K562 (cell line): Measurements from ENCODE around the gene TSPOAP1. TPM values are rescaled to one million over a fixed set of nuclear protein-coding genes. Genes with fewer than 3 reads are reported as not detected.

Experiments
- BRF2 ChIP-seq: IDR thresholded peaks from 3 replicates; pipeline ENCODE4 v1.6.1; 2011; ENCODE audit warnings: borderline replicate concordance, mild to moderate bottlenecking; ENCODE audit not compliant: insufficient read length, insufficient read depth
- CHD1 ChIP-seq: fragments of 200-600 bp; sonication (generic); IDR thresholded peaks from one replicate; pipeline ENCODE4 v1.6.1; 2012; ENCODE audit warnings: mild to moderate bottlenecking, moderate library complexity, low read length, inconsistent platforms
- FOXA3 ChIP-seq, 2 experiments: fragments of 450-650 bp in 1 of 2; sonication (generic) in 1 of 2; formaldehyde crosslinking; IDR thresholded peaks in 1 of 2; conservative IDR thresholded peaks in 1 of 2; 2 replicates each; pipeline versions ENCODE4 v1.4.0 to v1.8.0; 2020 to 2022; ENCODE audit warnings: mild to moderate bottlenecking in 2 of 2, missing genetic modification reagents in 1 of 2
- GMEB1 ChIP-seq: fragments of 250-450 bp; sonication (Bioruptor Pico); IDR thresholded peaks from 2 replicates; pipeline ENCODE4 v1.4.0; 2020; ENCODE audit warnings: mild to moderate bottlenecking
- KAT8 ChIP-seq: fragments of 450-650 bp; IDR thresholded peaks from 2 replicates; pipeline ENCODE4 v1.6.1; 2016; ENCODE audit warnings: low read depth, mild to moderate bottlenecking
- KLF13 ChIP-seq: fragments of 450-650 bp; IDR thresholded peaks from 2 replicates; pipeline ENCODE4 v1.6.1; 2016; ENCODE audit warnings: missing genetic modification characterization, low read depth, mild to moderate bottlenecking, missing compliant biosample characterization, moderate library complexity, borderline replicate concordance
- MAFG ChIP-seq: fragments of 450-650 bp; conservative IDR thresholded peaks from 2 replicates; pipeline ENCODE4 v1.6.1; 2016; ENCODE audit warnings: missing genetic modification characterization, missing compliant biosample characterization
- RNF2 ChIP-seq: sonication (generic); IDR thresholded peaks from 2 replicates; pipeline ENCODE4 v1.6.1; 2016
- SPI1 ChIP-seq: IDR thresholded peaks from 2 replicates; pipeline ENCODE4 v1.6.1; 2011; ENCODE audit warnings: low read depth, low read length, control low read depth, borderline replicate concordance
- TEAD2 ChIP-seq: fragments of 450-650 bp; IDR thresholded peaks from 2 replicates; pipeline ENCODE4 v1.6.1; 2016; ENCODE audit warnings: missing genetic modification characterization, control low read depth, missing compliant biosample characterization
- XRCC5 ChIP-seq: fragments of 200-400 bp; formaldehyde crosslinking; IDR thresholded peaks from 2 replicates; pipeline ENCODE4 v1.6.1; 2017; ENCODE audit warnings: low read depth, mild to moderate bottlenecking, low read length
- ZC3H4 ChIP-seq: sonication (generic); formaldehyde crosslinking; IDR thresholded peaks from 2 replicates; pipeline ENCODE4 v1.9.0; 2021; ENCODE audit warnings: missing genetic modification reagents, borderline replicate concordance
- ZNF586 ChIP-seq: fragments of 450-650 bp; formaldehyde crosslinking; conservative IDR thresholded peaks from 2 replicates; pipeline ENCODE4 v1.4.0; 2020; ENCODE audit warnings: mild to moderate bottlenecking, moderate library complexity
- ZSCAN32 ChIP-seq: fragments of 450-650 bp; formaldehyde crosslinking; IDR thresholded peaks from 2 replicates; pipeline ENCODE4 v1.4.0; 2020; ENCODE audit warnings: mild to moderate bottlenecking, moderate library complexity
- polyA plus RNA-seq, 8 experiments: library from polyadenylated mRNA; depleted of rRNA in 4 of 8; stranded (reverse) in 5 of 8; unstranded in 3 of 8; fragments of >200 nt; fragmentation: Nextera tagmentation in 2 of 8; fragmentation: Illumina TruSeq in 1 of 8; extraction: Ambion mirVana in 2 of 8; extraction: Trizol in 1 of 8; gene quantifications; 2 replicates each; pipeline versions ENCODE4 v1.2.1 to v1.2.3, GENCODE V29; 2011 to 2014; ENCODE audit warnings: inconsistent platforms in 1 of 8, missing spikeins in 1 of 8
- total RNA-seq, 7 experiments: library from RNA; depleted of rRNA in 6 of 7; stranded (reverse); fragments of >200 nt in 6 of 7; fragmentation: Illumina TruSeq in 2 of 7; extraction: Trizol in 2 of 7; gene quantifications; 2 replicates each; pipeline versions ENCODE4 v1.2.1 to v1.2.3, GENCODE V29; 2011 to 2021; ENCODE audit warnings: low replicate concordance in 1 of 7
- TF ChIP-seq, protein P1 (sequence below), 2 experiments: fragments of 450-650 bp; IDR thresholded peaks; 2 replicates each; pipeline ENCODE4 v1.6.1; 2016; ENCODE audit warnings: mild to moderate bottlenecking in 2 of 2, borderline replicate concordance in 1 of 2, low read depth in 1 of 2, moderate library complexity in 1 of 2

The TSPOAP1 gene
- total and polyA plus RNA-seq, 9 of the 15 experiments (the other 6 are each of a cell fraction or from before 2014, with no cell fraction given), result 0.87 to 3.9 (median 1.8) TPM; not detected in 2

DNA sequence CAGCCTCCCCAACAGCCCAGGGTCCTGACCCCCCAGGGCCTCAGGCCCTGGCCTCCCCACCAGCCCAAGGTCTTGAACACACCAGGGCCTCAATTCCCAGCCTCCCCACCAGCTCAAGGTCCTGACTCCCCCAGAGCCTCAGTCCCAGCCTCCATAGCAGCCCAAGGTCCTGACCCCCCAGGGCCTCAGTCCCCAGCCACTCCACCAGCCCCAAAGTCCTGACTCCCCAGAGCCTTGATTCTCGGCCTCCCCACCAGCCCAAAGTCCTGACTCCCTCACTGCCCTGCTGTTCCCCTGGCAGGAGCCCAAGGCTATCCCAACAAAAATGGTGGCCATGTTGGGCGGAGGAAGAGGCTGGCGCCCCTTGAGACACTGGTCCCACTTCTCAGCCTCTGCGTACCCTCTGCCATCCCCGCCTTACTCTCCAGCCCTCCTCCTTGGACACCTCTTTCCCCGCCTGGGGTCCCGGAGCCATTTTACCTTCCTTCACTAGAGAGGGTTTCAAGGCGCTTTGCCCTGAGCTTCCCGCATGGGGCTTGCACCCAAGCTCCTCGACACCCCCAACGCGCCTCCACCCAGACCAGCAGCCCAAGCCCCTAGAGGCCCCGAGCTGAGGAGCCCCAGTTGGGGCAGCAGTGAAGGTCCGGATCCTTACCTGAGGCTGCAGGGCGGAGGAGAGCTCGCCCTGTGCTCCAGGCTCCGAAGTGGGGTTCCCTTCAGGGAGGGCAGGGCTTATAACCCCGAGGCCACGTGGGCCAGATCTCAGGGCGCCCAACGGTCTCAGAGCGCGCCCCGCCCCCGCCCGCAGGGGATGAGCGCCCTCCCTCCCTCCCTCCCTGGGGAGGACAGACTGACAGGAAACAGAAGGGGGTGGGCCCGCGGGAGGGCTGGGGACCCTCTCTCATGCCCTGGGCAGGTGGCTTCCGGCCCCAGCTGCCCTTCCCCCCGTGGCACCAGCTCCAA is 3.5 kb upstream of the TSPOAP1 start (continued):
- TF ChIP-seq TEAD2 (tag) (no peak), FOXA3 (CRISPR knock-in tag; conservative IDR thresholded peaks at IDR 0.05 in 1 of 2, IDR thresholded peaks at IDR 0.05 in 1 of 2) (peak in 1 of 2 experiments; percentile 76; a peak in 2 of 4 replicates), XRCC5 (no peak), KAT8 (no peak), ZNF586 (CRISPR knock-in tag) (no peak; the same call in none of the 2 replicates), KLF13 (tag) (no peak), RNF2 (peak; percentile 88), MAFG (tag) (no peak), CHD1 (peak; percentile 100), SPI1 (no peak), ZSCAN32 (peak; percentile 60; the same call in 1 of the 2 replicates), GMEB1 (peak; percentile 45; the same call in 1 of the 2 replicates), ZC3H4 (CRISPR knock-in tag) (no peak), BRF2 (no peak)
- TF ChIP-seq, protein P1, sequence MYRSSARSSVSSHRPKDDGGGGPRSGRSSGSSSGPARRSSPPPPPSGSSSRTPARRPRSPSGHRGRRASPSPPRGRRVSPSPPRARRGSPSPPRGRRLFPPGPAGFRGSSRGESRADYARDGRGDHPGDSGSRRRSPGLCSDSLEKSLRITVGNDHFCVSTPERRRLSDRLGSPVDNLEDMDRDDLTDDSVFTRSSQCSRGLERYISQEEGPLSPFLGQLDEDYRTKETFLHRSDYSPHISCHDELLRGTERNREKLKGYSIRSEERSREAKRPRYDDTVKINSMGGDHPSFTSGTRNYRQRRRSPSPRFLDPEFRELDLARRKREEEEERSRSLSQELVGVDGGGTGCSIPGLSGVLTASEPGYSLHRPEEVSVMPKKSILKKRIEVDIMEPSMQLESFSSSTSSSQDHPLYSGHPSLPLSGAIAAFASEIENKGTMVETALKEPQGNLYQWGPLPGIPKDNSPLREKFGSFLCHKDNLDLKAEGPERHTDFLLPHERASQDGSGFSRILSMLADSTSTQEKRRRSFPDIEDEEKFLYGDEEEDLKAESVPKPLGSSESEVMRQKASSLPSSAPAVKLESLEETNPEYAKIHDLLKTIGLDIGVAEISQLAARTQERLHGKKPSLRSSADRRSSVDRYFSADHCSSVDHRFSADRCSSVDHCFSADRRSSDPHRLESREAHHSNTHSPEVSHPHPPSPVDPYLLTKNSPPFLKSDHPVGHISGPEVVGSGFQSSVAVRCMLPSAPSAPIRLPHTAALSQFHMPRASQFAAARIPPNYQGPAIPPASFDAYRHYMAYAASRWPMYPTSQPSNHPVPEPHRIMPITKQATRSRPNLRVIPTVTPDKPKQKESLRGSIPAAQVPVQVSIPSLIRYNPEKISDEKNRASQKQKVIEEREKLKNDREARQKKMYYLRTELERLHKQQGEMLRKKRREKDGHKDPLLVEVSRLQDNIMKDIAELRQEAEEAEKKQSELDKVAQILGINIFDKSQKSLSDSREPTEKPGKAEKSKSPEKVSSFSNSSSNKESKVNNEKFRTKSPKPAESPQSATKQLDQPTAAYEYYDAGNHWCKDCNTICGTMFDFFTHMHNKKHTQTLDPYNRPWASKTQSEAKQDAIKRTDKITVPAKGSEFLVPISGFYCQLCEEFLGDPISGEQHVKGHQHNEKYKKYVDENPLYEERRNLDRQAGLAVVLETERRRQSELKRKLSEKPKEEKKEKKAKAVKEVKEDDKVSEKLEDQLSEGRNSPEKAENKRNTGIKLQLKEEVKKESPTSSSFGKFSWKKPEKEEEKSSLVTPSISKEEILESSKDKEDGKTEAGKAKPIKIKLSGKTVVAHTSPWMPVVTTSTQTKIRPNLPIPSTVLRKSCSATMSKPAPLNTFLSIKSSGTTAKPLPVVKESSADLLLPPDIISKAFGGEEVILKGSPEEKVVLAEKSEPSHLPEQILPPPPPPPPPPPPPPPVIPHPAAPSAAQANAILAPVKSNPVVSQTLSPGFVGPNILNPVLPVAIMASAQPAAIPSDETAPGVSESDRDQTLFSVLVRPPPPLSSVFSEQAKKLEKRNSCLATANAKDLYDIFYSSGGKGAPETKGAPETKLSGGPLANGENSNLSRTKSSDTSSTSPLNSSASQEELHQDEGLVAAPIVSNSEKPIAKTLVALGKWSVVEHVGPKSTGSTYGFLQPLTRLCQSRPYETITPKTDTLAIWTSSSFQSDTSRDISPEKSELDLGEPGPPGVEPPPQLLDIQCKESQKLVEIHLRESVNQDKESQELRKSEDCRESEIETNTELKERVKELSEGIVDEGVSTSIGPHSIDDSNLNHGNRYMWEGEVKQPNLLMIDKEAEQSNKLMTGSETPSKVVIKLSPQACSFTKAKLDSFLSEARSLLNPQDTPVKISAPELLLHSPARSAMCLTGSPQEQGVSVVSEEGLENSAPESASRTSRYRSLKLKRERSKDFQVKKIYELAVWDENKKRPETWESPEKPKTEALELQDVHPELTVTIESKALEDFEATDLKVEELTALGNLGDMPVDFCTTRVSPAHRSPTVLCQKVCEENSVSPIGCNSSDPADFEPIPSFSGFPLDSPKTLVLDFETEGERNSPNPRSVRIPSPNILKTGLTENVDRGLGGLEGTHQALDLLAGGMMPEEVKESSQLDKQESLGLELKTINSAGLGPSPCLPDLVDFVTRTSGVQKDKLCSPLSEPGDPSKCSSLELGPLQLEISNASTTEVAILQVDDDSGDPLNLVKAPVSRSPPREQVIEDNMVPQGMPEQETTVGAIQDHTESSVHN (IDR thresholded peaks at IDR 0.05; ENCODE audit: borderline replicate concordance in 1 of 2, low read depth in 1 of 2), result no peak; a peak in 1 of 4 replicates
